Measurements from ENCODE around the gene MVP.
"Not testable (repeated sequence)": the region's sequence is repeated elsewhere in the genome, so short reads cannot be mapped to it uniquely, and the experiment has no call there.

Gene MVP
- 183 to 232 (median 225) reads per million in 3 experiments for total RNA-seq

- peak; percentile 46 for DNase-seq
These were observed at the start of gene MVP for GRCh38 chr16:29820271-29820701. Gene MVP, plus strand, starts transcription at chr16:29820462. Its CDS starts 10,088 bp downstream, at chr16:29830550.

GRCh38 chr16:29772330-29772729 lies 47.9 kb upstream of the MVP start:
- not testable (repeated sequence) for DNase-seq

GRCh38 chr16:29774730-29775129 lies 45.5 kb upstream of the MVP start:
- DNase-seq: no peak

- DNase-seq: no peak
These were observed 44.4 kb upstream of the MVP start for GRCh38 chr16:29775742-29776408.

GRCh38 chr16:29777576-29778350 lies 42.5 kb upstream of the MVP start, which contains the start of gene ZG16:
Gene ZG16, plus strand, starts transcription at chr16:29778256. Its CDS starts 1,011 bp downstream, at chr16:29779267.
- DNase-seq: no peak

GRCh38 chr16:29779474-29779873 lies 40.8 kb upstream of the MVP start:
- no peak for DNase-seq

- DNase-seq: not testable (repeated sequence)
These were observed 36.9 kb upstream of the MVP start for GRCh38 chr16:29783094-29783953.

- peak; percentile 37 for DNase-seq
These were observed 36.1 kb upstream of the MVP start for GRCh38 chr16:29784157-29784556.

- DNase-seq: peak; percentile 65
These were observed 35.3 kb upstream of the MVP start for GRCh38 chr16:29784901-29785500.

- DNase-seq: not testable (repeated sequence)
These were observed 33.1 kb upstream of the MVP start for GRCh38 chr16:29787155-29787554.

- no peak for DNase-seq
These were observed 30.5 kb upstream of the MVP start for GRCh38 chr16:29789775-29790182.

GRCh38 chr16:29790183-29790948 lies 29.9 kb upstream of the MVP start, which contains the start of gene KIF22:
Gene KIF22, plus strand, starts transcription at chr16:29790751. Its CDS starts 9 bp downstream, at chr16:29790760.
- peak; percentile 100 for DNase-seq

- DNase-seq: no peak
These were observed 29.1 kb upstream of the MVP start for GRCh38 chr16:29790949-29791844.

GRCh38 chr16:29791845-29792807 lies 28.1 kb upstream of the MVP start:
- DNase-seq: no peak

- DNase-seq: not testable (repeated sequence)
These were observed 27.1 kb upstream of the MVP start for GRCh38 chr16:29793153-29793552.

GRCh38 chr16:29794231-29794710 lies 26.0 kb upstream of the MVP start:
- DNase-seq: no peak

GRCh38 chr16:29802416-29802935 lies 17.8 kb upstream of the MVP start:
- no peak for DNase-seq

- DNase-seq: no peak
These were observed 16.2 kb upstream of the MVP start for GRCh38 chr16:29804020-29804419.
